Hematopoietic multipotent progenitor cell treated with erythropoietin and hydrocortisone succinate and interleukin-3 and kit ligand, for 15 days (in vitro differentiated cells): Measurements from ENCODE around the gene HCK.

Experiments
- DNase-seq: peaks from one replicate; pipeline ENCODE4 v3.0.0-alpha.2; 2015; ENCODE audit warnings: low spot score

The HCK gene

DNA sequence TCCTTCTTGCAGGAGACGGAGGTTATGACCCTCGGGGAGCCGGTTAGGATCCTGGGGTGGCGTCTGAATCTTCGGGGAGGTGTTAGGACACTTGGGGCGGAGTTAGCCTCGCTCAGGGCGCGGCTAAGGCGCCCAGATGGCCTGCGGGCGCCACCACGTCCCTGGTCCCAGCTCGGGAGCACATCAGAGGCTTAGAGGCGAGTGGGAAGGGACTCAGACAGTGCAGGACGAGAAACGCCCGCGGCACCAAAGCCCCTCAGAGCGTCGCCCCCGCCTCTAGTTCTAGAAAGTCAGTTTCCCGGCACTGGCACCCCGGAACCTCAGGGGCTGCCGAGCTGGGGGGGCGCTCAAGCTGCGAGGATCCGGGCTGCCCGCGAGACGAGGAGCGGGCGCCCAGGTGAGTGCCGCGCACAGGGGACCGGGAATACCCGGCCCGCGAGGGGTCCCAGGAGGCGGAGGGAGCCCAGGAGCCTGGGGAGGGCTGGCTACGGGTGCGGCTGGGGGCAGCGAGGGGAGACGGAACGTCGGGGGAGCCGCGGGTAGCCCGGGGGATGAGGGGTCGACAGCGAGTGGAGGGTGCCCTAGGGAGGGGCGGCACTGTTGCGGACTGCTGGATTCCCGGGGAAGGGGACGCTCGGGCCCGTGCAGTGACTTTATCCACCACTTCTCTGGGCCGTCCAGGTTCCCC, at the start of gene HCK:
HCK (plus strand) TSS at position 153 of the 688 bp plus-strand sequence.
- DNase-seq = no peak

DNA sequence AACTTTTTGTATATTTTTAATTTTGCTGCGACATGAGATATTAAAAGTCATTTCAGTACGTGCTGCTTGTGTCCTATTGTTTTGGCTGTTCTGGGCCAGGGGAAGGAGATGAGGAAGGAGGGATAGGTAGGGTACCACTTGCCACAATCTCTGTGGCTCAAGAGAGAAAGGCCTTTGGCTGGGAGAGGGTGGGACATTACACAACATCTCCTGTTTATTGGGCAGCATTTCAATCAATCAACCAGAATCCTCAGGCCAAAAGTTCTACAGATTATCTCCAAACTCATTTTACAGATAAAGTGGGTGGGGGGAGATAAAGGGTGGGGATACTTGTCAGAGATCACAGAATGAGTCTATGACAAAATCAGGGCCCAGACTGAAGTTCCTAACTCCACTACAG, 48.7 kb upstream of the HCK start:
- DNase-seq = no peak

DNA sequence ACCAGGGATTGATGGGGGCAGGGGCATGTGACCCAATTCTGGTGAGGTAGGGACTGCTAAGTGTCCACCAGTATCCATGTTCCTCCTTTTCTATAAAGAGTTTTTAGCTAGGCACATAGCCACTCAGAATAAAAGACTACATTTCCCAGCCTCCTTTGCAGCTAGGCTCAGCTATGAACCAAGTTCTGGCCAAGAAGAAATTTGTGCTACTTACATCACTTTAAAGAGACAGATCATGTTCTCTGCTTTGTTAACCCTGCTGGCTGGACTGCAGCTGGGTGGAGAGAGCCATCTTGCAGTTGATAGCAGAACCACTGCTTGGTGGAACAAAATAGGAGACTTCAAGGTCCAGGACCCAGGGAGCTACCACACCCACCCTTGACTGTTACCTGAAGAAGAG, 47.1 kb upstream of the HCK start:
- DNase-seq = no peak

DNA sequence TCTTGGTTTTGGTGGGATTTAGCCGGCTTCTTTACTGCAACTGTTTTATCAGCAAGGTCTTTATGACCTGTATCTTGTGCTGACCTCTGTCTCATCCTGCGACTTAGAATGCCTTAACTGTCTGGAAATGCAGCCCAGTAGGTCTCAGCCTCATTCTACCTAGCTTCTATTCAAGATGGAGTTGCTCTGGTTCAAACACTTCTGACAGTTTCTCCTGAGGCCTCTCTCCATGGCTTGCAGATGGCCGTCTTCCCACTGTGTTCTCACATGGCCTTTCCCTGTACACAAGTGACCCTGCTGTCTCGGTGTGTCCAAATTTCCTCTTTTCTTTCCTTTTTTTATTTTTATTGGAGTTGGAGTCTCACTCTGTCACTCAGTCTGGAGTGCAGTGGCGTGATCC, 46.0 kb upstream of the HCK start:
- no peak for DNase-seq

DNA sequence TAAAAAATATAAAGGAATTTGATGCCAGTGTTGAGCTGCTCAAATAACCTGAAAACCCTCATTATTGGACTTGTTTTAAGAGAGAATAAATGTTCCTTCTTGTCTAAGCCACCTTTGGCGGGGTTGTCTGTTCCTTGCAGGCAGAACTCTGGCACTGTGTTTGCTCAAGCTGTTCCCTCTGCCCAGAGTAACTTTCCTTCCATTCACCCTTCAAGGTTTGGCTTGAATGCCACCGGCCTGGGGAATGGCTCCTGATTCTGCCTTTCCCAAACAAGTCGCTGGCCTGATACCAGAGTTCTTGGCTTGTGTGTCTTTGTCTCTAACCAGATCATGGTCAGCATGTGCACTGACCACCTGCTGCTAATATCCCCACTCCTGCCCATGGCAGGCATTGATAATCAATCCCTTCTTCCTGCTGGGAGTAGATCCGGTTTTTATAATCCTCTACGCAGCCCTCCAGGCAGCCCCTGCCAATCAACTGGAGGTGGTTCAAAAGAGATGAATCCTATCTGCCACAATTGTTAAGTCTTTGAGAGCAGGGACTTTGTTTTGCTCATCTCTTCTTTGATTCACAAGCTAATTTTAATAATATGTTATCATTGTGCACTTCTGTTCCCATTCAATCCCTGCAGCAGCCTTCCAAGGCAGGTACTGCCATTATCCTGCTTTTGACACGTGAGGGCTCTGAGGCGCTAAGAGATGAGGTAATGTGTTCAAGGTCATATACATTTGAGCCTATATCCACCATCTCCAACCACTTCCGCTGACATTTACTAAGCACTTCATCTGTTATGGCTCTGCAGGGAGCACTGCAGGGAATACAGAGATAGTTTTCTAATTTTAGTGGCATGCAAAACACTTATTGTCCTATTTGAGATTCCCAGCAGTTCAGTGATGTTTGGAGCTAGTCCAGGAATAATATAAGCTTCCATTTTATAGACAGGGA, 44.9 kb upstream of the HCK start:
- DNase-seq = no peak

- no peak for DNase-seq
Measured at GRCh38 chr20:32007787-32008616, 44.0 kb upstream of the HCK start.

DNA sequence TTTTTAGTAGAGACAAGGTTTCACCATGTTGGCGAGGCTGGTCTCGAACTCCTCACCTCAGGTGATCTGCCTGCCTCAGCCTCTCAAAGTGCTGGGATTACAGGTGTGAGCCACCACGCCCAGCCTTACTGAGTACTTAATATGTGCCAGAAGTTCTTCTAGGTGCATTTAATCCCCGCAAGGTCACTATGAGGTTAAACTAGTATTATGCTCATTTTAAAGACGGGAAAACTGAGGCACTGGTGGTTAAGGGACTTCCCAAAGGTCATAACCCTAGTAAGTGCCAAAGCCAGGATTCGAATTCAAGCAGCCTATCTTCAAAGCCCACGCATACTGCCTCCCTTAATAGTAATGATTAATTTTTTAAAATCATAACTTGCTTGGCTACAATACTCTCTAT, 42.5 kb upstream of the HCK start:
- DNase-seq = no peak

GRCh38 chr20:32010101-32010500, 41.9 kb upstream of the HCK start, which contains the start of gene CCM2L:
Gene CCM2L, plus strand, starts transcription at chr20:32010438. Its CDS starts 17 bp downstream, at chr20:32010455.
- DNase-seq = no peak

- DNase-seq = no peak
Measured at GRCh38 chr20:32010666-32011065, 41.4 kb upstream of the HCK start.

DNA sequence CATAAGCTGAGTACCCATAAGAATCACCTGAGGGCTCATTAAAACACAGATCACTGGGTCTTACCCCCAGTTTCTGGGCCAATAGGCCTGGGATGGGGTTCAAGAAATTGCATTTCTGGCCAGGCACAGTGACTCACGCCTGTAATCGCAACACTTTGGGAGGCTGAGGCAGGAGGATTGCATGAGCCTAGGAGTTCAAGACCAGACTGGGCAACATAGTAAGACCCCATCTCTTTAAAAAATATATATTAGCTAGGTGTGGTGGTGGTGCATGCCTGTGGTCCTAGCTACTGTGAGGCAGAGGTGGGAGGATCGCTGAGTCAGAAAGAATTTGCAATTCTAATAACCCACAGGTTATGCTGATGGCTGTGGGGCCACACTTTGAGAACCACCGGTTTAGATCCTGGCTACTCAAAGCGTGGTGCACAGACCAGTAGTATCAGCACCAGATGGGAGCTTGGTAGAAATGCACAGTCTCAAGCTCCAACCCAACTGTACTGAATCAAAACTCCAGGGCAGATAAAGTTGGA, 39.8 kb upstream of the HCK start:
- no peak for DNase-seq

GRCh38 chr20:32013326-32013725, 38.7 kb upstream of the HCK start:
- no peak for DNase-seq

DNA sequence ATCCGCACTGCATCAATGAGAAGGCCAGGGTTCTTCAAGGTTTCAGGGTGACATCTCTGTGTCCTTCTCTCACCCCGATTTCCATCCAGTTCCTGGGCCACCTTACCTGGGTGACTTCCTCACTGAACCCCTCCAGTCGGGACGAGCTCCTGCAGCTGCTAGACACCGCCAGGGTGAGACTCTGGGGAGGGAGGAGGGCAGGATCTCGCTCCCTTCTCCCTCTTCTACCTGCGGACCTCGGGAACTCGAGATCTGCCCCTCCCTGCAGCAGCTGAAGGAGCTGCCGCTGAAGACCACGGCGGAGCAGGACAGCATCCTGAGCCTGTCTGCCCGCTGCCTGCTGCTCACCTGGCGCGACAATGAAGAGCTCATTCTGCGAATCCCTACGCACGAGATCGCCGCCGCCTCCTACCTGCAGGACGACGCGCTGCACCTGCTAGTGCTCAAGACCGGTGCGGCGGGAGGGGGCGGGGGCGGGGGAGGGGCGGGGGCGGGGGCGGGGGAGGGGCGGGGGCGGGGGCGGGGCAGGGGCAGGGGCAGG, 34.3 kb upstream of the HCK start:
- DNase-seq = no peak

GRCh38 chr20:32018269-32019155, 33.5 kb upstream of the HCK start:
- no peak for DNase-seq

DNA sequence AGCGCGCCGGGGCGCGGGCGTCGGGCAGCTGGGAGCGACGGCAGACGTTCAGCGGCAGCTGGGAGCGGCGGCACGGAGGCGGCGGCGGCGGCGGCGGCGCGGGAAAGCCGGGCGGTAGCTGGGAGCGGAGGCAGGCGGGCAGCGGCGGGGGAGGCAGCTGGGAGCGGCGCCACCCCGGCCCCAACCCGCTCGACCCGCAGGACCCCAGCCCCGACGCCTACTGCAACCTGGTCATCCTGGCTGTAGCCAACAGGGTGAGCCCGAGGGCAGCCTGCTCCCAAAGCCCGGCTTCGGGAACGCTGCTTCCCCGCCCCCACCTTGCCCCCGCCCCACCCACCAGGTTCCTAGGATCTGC, 32.9 kb upstream of the HCK start:
- DNase-seq = no peak

DNA sequence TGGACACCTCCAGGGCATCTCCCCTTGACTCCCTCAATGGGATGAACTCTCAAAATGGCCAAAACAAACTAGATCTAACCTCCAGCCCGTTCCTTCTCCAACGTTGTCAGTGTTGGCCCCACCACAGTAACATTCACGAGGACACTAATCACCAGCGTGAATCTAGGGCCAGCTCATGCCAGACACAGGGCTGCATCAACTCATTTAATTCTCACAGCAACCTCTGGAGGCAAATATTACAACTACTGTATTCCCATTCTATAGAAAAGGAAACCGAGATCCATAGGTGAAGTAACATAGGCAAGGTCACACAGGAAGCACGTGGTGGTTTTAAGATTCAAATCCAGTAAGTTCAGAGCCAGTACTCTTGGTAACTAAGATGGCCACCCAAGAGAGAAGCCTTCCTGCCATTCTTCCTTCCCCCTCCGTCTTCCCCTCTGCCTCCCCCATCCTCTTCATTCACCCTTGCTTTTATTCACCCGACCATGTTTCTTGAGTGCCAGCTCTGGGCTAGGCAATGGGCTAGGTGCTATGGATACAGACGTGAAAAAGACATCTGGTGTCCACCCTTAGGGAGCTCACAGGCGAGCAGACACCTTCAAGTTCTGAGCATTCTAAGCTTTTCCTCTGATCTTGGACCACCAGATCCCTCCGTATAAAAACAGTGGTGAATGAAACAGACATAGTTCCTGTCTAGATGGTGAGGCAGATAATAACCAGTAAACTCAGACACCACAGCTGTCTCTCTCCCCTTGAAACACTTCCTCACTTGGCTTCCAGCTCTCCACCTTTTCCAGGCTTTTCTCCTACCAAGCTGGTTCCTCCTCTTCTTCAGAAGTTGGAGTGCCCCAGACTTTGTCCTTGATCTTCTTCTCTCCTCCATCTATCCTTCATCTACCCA, 32.2 kb upstream of the HCK start:
- no peak for DNase-seq

- DNase-seq = no peak
Measured at GRCh38 chr20:32021091-32021490, 31.0 kb upstream of the HCK start.

DNA sequence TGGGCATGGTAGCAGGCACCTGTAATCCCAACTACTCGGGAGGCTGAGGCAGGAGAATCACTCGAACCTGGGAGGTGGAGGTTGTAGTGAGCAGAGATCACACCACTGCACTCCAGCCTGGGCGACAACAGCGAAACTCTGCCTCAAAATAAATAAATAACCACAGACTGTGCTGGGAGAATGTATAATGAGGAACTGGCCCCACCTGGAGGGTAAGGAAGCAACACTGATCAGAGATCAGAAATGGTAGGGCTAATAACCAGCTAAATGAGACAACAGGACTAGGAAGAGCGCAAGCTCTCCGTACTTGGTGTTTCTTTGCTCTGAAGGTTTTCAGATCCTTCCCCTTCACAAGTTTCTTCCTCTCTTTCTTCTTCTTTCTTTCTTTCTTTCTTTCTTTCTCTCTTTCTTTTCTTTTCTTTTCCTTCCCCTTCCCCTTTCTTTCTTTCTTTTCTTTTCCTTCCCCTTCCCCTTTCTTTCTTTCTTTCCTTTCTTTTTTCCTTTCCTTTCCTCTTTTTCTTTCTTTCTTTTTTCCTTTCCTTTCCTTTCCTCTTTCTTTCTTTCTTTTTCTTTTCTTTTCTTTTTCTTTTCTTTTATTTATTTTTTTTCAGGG, 27.3 kb upstream of the HCK start:
- no peak for DNase-seq

DNA sequence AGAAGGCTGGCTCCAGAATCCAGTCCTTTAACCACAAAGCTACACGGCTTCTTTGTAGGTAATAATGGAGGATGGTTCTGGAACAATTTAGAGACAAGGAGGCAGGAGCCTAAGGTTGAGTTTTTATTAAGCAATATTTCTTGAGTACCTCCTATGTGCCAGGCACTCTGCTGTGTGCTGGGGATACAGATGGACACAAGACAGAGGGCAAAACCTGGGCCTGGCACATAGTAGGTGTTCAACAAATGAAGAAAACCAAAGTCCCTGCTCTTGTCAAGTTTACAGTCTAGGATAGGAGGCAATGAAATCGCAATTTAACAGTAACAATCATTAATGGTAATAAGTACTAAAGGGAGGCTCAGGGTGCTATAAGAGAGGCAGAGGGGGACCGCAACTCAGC, 24.4 kb upstream of the HCK start:
- DNase-seq = no peak

DNA sequence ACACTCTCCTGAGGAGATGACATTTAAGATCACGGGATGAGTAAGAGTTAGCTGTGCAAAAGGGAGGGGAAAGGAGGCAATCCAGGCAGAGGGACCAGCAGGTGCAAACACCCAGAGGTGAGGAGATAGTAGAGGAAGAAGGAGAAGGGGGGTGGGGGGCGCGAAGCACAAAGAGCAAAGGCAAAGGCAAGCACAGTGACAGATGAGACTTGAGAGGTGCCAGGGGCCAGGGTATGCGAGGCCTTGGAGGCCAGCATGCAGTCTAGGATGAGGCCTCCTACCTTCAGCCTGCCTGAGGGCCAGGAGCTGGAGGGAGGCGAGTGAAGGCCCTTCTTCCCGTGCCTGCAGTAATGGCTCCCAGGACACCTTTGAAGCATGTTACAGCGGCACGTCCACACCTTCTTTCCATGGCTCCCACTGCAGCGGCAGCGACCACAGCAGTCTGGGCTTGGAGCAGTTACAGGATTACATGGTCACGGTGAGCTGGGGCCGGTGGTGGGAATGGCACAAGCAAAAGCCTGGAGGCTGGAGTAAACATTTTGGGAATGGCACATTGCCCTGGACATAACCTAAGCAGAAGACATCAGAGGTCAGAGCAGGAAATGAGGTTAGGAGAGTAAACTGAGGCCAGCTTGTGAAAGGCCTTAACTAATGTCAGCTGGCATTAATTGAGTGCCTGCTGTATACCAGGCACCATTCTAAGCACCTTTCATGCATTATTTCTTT, 23.2 kb upstream of the HCK start:
- DNase-seq = no peak
